NCI-H2081 (cell line): ENCODE measurements around the gene SIPA1L3.
"Not testable (repeated sequence)": the region's sequence is repeated elsewhere in the genome, so short reads cannot be mapped to it uniquely, and the experiment has no call there.

Experiments used
- DNase-seq, 2 experiments: peaks; one replicate each; lab custom pipeline; 2025; lab: John Stamatoyannopoulos, UW

SIPA1L3 gene

DNA sequence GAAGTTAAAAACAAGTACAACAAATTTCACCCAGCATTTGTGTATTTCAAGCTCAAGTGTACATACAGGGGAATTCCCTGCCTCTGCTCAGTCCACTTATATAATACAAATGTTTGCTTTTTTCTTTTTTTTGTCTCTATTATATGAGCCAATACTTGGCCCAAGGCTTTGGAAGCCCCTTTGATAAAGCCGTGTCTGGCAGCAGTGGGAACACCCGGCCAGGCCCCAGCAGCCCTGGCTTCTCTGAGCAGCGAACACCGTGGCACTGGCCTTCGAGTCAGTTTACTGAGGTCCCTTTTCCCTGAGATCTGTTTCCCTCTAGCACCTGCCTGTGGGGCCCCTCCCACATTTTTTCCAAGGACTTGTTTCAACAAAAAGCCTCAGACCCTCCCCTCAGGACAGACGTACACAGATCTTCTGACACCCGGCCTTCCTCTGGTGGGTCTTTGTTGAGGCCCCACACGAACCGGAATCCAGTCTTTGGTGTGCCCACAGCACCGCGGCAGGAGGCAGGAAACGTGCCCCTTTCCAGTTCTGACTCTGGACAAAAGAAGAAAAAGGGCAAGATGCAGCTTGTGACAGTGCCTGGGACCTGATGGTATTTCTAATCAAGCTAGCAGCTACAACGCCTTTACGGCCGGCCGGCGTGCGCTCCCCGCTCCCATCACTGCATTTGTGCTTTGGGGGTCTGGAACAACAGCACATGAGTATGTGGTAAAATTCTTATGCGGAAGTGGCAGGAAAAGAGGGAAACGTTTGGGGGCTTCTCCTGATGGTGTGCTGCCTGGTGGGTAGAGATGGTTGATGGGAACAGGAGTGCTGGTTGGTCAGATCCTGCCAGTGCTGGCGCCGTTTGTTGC, 13.8 kb downstream of the SIPA1L3 start:
- DNase-seq, result peak in 1 of 2 experiments; percentile 15

DNA sequence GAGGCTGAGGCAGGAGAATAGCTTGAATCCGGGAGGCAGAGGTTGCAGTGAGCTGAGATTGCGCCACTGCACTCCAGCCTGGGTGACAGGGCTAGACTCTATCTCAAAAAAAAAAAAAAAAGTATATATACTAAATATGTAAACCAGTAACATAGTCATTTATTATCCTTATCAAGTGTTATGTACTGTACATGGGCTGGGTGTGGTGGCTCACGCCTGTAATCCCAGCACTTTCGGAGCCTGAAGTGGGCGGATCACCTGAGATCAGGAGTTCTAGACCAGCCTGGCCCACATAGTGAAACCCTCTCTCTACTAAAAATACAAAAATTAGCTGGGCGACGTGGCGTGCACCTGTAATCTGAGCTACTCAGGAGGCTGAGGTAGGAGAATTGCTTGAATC, 17.6 kb downstream of the SIPA1L3 start:
- DNase-seq, result not testable (repeated sequence)

- DNase-seq, result no peak
Measured at GRCh38 chr19:37925212-37925611, 18.2 kb downstream of the SIPA1L3 start.

- no peak for DNase-seq
Measured at GRCh38 chr19:37926255-37926654, 19.2 kb downstream of the SIPA1L3 start.

- no peak for DNase-seq
Measured at GRCh38 chr19:37926711-37927110, 19.7 kb downstream of the SIPA1L3 start.

DNA sequence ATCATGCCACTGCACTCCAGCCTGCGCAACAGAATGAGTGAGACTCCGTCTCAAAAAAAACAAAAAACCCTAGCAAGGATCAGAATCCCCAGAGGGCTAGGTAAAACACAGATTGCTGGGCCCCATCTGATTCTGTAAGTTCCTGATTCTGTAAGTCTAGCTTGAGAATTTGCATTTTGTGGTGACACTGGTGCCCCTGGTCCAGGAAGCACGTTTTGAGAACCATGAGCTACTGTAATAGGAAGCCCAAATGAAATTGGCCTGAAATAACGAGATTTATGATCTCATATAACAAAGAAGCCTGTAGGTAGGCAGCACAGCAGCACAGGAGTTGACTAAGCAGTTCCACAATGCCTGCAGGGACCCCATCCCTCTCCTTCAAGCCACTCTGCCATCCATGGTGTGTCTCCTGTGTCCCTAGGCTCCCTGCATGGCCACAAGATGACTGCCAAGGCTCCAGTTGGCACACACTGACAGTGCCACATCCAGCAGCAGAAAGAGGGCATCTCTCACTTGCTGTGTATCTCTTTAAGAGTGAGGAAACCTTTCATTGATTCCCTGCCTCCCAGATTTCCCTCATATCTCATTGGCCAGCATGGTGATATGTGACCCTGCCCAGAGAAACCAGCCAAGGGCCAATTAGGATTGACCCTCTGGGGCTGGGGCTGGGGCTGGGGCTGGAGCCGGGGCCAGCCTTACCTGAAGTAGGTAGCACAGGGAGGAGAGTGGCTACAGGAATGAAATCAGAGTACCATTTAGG, 21.7 kb downstream of the SIPA1L3 start:
- DNase-seq, result no peak

- no peak for DNase-seq
Measured at GRCh38 chr19:37929355-37929923, 22.4 kb downstream of the SIPA1L3 start.

GRCh38 chr19:37930416-37930815, 23.4 kb downstream of the SIPA1L3 start:
- no peak for DNase-seq

GRCh38 chr19:37931881-37932655, 25.1 kb downstream of the SIPA1L3 start:
- DNase-seq, result peak; percentile 90 to 95

DNA sequence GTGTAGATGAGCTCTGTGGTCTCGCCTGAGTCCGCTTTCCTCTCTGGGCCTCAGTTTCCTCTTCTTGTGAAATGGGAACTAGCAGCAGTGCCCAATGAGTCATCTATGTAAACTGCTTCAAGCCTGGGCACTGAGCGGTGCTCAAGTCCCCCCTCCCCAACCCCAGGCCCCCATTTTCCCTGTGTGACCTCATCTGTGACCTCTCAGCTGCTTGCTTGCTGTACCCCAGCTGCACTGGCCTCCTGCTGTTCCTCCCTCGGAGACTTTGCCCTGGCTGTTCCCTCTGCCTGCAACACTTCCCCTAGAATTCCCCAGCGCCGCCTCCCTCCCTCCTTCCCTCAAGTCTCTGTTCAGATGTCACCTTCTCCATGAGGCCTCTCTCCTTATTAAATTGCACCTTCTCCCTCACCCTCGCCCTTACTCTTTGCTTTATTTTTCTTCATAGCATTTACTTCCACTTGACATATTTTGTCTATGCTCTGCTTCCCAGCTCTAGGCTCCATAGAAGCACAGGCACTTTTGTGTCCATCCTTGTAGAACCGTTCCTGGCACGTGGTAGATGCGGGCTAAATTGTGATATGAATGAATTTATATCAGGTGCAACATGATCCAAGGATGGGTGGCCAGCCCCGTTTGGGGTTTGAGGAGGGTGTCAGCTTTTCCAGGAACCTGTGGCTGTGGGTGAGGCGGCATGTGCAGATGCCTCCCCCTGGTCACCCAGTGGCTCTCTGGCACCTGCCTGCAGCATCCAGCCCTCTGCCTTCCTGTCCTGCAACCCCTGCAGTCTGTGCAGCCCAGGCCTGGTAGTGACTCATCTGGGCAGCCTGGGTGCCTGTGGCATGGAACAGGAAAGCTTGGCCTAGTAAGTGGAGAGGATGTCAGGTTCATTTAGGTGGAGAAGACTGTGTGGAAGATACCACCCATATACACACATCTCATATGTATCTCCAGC, 26.3 kb downstream of the SIPA1L3 start:
- DNase-seq, result peak in 1 of 2 experiments; percentile 64

DNA sequence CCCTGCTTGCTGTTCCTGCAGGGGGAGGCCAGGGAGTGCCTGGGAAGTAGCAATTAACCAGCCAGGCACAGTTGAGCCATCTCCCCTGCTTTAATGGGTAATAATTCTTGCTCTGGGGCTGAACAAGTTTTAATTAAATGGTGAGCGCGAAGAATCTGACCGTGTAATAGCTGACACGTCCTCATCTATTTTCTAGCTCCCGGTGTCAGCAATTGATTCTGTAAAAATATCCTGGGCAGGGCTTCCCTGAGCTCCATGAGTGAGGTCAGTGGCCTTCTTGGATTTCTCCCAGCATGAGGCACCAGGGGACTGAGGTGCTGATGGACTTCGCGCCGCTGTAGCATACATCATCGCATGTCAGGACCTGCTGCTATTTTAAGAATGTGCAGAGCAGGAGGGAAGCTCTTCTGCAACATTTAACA, 26.9 kb downstream of the SIPA1L3 start:
- DNase-seq, result peak in 1 of 2 experiments; percentile 64

DNA sequence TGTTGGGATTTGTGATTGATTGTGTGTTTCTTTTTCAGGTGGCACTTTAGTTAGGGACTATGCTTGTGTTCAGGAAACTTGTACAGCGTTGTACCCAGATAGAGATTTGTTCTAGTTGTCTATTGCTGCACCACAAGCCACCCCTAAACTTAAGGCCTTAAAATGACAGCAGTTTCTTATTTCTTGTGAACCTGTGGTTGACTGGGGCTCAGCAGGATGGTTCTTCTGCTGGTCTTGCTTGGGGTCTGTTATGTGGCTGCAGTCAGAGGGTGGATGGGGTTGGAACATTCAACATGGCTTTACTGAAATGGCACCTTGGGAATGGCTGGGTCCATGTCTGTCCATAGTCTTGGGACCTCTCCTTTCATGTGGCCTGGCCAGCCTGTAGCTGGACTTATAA, 28.3 kb downstream of the SIPA1L3 start:
- no peak for DNase-seq

DNA sequence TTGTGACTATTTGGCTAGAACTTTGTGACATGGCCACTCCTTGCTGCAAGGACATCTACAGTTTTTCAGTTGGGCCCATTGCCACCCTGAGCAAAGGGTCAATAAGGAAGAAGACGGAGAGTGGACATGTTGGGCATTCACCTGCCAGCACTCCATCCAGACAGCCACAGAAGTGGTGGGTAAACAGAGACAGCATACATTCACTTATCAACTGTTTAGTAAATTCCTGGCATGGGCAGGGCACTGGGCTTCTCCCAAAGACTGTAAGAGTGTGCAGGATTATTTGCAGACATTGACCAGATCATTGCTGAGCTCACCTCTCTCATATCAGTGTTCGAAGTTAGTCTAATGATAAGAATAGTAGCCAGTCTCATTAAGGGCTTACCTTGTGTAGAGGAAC, 29.2 kb downstream of the SIPA1L3 start:
- no peak for DNase-seq

DNA sequence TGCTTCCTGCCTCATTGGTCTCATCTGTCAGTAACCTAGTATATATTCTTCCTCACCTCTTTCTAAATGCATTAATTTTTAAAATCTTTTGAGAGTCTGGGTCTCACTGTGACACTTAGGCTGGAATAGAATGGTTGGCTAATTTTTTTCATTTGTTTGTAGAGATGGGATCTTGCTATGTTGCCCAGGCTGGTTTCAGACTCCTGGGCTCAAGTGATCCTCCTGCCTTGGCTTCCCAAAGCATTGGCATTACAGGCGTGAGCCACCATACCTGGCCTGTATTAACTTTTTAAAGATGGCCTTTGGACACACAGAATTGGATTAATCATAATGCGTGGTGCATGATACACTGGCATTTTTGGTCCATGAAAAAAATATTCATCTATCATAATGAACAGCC, 29.9 kb downstream of the SIPA1L3 start:
- DNase-seq, result no peak

- no peak for DNase-seq
Measured at GRCh38 chr19:37938353-37938752, 31.3 kb downstream of the SIPA1L3 start.

DNA sequence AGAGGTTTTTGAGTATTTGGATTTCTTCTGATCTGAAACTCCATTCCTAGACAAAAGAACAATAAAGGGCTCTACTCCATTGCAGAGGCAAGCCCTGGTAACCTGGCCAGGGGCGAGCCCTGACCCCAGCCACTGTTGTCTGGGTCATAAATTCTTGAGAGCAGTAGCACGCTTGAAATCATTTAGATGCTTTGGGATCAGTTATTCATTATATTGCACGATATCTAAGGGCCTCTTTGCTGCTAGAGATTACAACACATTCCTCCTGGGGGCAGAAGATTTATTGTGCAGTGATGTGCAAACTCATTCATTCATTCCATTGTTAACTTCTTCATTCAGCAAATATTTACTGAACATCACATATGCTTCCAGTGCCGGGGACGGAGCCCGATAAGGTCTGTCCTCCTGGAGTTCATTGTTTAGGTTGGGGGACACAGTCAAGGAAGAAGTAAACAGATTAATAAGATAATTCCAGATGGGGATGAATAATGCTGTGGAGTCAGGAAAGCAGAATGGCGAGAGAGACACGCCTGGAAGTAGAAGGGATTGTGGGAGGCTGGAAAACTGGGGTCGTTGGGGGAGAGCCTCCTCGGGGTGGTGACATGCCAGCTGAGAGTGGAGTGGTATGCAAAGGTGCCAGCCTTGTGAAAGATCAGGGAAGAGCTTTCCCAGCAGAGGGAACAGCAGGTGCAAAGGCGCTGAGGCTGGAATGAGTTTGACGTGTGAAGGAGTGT, 34.9 kb downstream of the SIPA1L3 start:
- DNase-seq, result no peak

- DNase-seq, result no peak
Measured at GRCh38 chr19:37942516-37942902, 35.5 kb downstream of the SIPA1L3 start.

- DNase-seq, result no peak
Measured at GRCh38 chr19:37943480-37943879, 36.5 kb downstream of the SIPA1L3 start.

- DNase-seq, result no peak
Measured at GRCh38 chr19:37946132-37946531, 39.1 kb downstream of the SIPA1L3 start.

- DNase-seq, result no peak
Measured at GRCh38 chr19:37947778-37948177, 40.8 kb downstream of the SIPA1L3 start.
